Left lung (tissue), 10 donors: ENCODE data around the gene SLC35A4. TPM values are rescaled to one million over a fixed set of nuclear protein-coding genes. Genes with fewer than 3 reads are reported as not detected.

Experiments used
- ATAC-seq: fragments of 200-7000 bp; cut with Tn5 transposase; one replicate; pipeline ENCODE4 v1.9.1; 2020; ENCODE audit warnings: moderate library complexity
- DNase-seq, 4 donors: peaks; one replicate each; pipeline ENCODE4 v3.0.0-alpha.2; 2013 to 2020
- H3K27ac ChIP-seq, 2 donors: fragments of 200-600 bp; sonication (generic) in 1 of 2; one replicate each; pipeline versions ENCODE4 v1.5.0 to v1.8.0; 2020 to 2021
- H3K27me3 ChIP-seq, 2 donors: fragments of 200-600 bp; sonication (generic) in 1 of 2; one replicate each; pipeline versions ENCODE4 v1.5.0 to v1.8.0; 2020 to 2021
- H3K36me3 ChIP-seq, 2 donors: fragments of 200-600 bp; sonication (generic) in 1 of 2; one replicate each; pipeline versions ENCODE4 v1.5.0 to v1.8.0; 2020 to 2021
- H3K4me1 ChIP-seq, 2 donors: fragments of 200-600 bp; one replicate each; pipeline ENCODE4 v1.8.0; 2021
- H3K4me3 ChIP-seq, 2 donors: fragments of 200-600 bp; sonication (generic) in 1 of 2; one replicate each; pipeline versions ENCODE4 v1.5.0 to v1.8.0; 2020 to 2021; ENCODE audit warnings: mild to moderate bottlenecking in 1 of 2
- H3K9me3 ChIP-seq, 2 donors: fragments of 200-600 bp; sonication (generic) in 1 of 2; one replicate each; pipeline versions ENCODE4 v1.5.0 to v1.8.0; 2020 to 2021
- CTCF ChIP-seq, 2 donors: fragments of 200-600 bp; sonication (generic) in 1 of 2; IDR thresholded peaks; one replicate each; pipeline versions ENCODE4 v1.5.0 to v1.8.0; 2021; ENCODE audit warnings: antibody characterized with exemption in 2 of 2
- intact Hi-C, 2 donors: fragments of 100-400 bp; cut with DNase I; formaldehyde crosslinking; loops; one replicate each; pipeline versions ENCODE4 v1.11.2 to v1.14.2; 2022
- polyA plus RNA-seq, 6 donors: library from polyadenylated mRNA; unstranded; fragments of 120-200 nt; gene quantifications; one replicate each; pipeline ENCODE4 v1.2.1, GENCODE V29; 2013; ENCODE audit not compliant: insufficient read length in 6 of 6
- total RNA-seq, 2 donors: library from RNA; stranded (reverse); fragmentation: NEBNext Ultra II Directional; extraction: Animal tissue kit (Norgen Biotek cat#: 25700); gene quantifications; one replicate each; pipeline ENCODE4 v1.2.1, GENCODE V29; 2021
- donor health status: DM: no; HTN: yes; CAD: no.
- donor health status: DM: no; HTN: no; CAD: no.

Gene SLC35A4
- total and polyA plus RNA-seq, 8 donors: 63.8 to 82.8 (median 77.6) TPM

- no peak for TF ChIP-seq CTCF (IDR thresholded peaks at IDR 0.05)
- Histone ChIP-seq H3K4me1 (peaks cover 7 to 67% of the 10 kb centered on the region in 2 donors), H3K27ac (no peak overlapping the region), H3K36me3 (no peaks in the 10 kb centered on the region), H3K4me3 (no peak overlapping the region), H3K27me3 (no peaks in the 10 kb centered on the region), H3K9me3 (no peaks in the 10 kb centered on the region)
- ATAC-seq (no peak), DNase-seq (peak in 1 of 4 donors; percentile 76)
- intact Hi-C loops: no loop called here
Observed at GRCh38 chr5:140594169-140594568, 29.5 kb downstream of the SLC35A4 start.

- Histone ChIP-seq H3K27ac (peak overlapping the region in 1 of 2 donors; percentile 83), H3K36me3 (no peaks in the 10 kb centered on the region), H3K4me1 (peaks cover 4 to 53% of the 10 kb centered on the region in 2 donors), H3K4me3 (no peak overlapping the region), H3K27me3 (no peaks in the 10 kb centered on the region), H3K9me3 (no peaks in the 10 kb centered on the region)
- ATAC-seq (peak; percentile 75), DNase-seq (peak in 1 of 4 donors; percentile 54)
- intact Hi-C loops: no loop called here
- no peak for TF ChIP-seq CTCF (IDR thresholded peaks at IDR 0.05)
Observed at GRCh38 chr5:140595538-140596300, 31.1 kb downstream of the SLC35A4 start.

GRCh38 chr5:140596321-140596741 lies 31.7 kb downstream of the SLC35A4 start:
- Histone ChIP-seq H3K9me3 (no peaks in the 10 kb centered on the region), H3K4me3 (no peak overlapping the region), H3K27me3 (no peaks in the 10 kb centered on the region), H3K27ac (peak overlapping the region in 1 of 2 donors; percentile 83), H3K36me3 (no peaks in the 10 kb centered on the region), H3K4me1 (peaks cover 4 to 47% of the 10 kb centered on the region in 2 donors)
- intact Hi-C loops: no loop called here
- DNase-seq: no peak
- ATAC-seq: peak; percentile 68
- TF ChIP-seq CTCF (IDR thresholded peaks at IDR 0.05): no peak

GRCh38 chr5:140598836-140599235 lies 34.2 kb downstream of the SLC35A4 start:
- H3K27ac ChIP-seq: no peak overlapping the region
- intact Hi-C loops: no loop called here
- H3K9me3 ChIP-seq: no peaks in the 10 kb centered on the region
- H3K36me3 ChIP-seq: no peaks in the 10 kb centered on the region
- TF ChIP-seq CTCF (IDR thresholded peaks at IDR 0.05): no peak
- H3K4me1 ChIP-seq: peaks cover 4 to 55% of the 10 kb centered on the region in 2 donors
- ATAC-seq (no peak), DNase-seq (no peak)
- no peaks in the 10 kb centered on the region for H3K27me3 ChIP-seq
- H3K4me3 ChIP-seq: no peak overlapping the region

GRCh38 chr5:140600096-140600495 lies 35.5 kb downstream of the SLC35A4 start:
- Histone ChIP-seq H3K4me1 (peaks cover 4 to 54% of the 10 kb centered on the region in 2 donors), H3K9me3 (no peaks in the 10 kb centered on the region), H3K36me3 (no peaks in the 10 kb centered on the region), H3K27ac (no peak overlapping the region), H3K27me3 (no peaks in the 10 kb centered on the region), H3K4me3 (no peak overlapping the region)
- DNase-seq (no peak), ATAC-seq (no peak)
- TF ChIP-seq CTCF (IDR thresholded peaks at IDR 0.05): no peak
- intact Hi-C loops: no loop called here
